ENCODE results near the gene PRAF2.

DNA sequence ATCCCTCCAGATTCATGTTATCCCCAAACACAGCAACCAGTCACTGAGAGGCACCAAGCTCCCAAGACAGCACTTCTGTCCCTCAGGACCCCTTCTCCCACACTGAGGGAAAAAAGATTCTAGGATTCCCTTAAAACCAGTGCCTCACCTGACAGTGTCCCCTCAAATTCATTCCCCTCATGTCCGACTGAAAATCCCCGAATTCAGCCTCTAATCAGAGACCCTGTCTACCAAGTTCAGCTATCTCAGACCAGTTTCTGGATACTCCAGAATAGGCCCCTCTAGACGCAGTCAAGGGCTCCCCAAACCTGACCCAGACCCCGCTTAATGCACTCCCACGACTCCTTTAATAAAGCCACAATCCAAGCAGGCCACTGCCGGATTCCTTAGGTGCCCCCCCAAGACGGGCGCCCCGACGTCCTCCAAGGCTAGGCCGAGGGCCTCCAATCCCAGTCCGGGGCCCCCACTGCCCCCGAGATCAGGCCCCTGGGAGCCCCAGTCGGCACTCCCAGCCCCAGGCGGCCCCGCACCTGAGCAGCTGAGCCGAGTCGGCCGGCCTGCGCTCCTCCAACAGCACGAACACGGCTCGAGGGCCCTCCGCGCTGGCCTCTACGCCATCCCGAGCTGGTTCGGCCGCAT, 31.1 kb downstream of the PRAF2 start:
- TF ChIP-seq, protein P1, sequence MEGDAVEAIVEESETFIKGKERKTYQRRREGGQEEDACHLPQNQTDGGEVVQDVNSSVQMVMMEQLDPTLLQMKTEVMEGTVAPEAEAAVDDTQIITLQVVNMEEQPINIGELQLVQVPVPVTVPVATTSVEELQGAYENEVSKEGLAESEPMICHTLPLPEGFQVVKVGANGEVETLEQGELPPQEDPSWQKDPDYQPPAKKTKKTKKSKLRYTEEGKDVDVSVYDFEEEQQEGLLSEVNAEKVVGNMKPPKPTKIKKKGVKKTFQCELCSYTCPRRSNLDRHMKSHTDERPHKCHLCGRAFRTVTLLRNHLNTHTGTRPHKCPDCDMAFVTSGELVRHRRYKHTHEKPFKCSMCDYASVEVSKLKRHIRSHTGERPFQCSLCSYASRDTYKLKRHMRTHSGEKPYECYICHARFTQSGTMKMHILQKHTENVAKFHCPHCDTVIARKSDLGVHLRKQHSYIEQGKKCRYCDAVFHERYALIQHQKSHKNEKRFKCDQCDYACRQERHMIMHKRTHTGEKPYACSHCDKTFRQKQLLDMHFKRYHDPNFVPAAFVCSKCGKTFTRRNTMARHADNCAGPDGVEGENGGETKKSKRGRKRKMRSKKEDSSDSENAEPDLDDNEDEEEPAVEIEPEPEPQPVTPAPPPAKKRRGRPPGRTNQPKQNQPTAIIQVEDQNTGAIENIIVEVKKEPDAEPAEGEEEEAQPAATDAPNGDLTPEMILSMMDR (IDR thresholded peaks at IDR 0.05): no peak
- TF ChIP-seq POLR2AphosphoS5 (IDR thresholded peaks at IDR 0.05): no peak
- no peak for TF ChIP-seq POLR2A (IDR thresholded peaks at IDR 0.05)
- no peak for TF ChIP-seq EP300 (IDR thresholded peaks at IDR 0.05)

Data from stomach (tissue), 4 donors.